ENCODE measurements around the gene TRPM6.

- TF ChIP-seq, protein P1, sequence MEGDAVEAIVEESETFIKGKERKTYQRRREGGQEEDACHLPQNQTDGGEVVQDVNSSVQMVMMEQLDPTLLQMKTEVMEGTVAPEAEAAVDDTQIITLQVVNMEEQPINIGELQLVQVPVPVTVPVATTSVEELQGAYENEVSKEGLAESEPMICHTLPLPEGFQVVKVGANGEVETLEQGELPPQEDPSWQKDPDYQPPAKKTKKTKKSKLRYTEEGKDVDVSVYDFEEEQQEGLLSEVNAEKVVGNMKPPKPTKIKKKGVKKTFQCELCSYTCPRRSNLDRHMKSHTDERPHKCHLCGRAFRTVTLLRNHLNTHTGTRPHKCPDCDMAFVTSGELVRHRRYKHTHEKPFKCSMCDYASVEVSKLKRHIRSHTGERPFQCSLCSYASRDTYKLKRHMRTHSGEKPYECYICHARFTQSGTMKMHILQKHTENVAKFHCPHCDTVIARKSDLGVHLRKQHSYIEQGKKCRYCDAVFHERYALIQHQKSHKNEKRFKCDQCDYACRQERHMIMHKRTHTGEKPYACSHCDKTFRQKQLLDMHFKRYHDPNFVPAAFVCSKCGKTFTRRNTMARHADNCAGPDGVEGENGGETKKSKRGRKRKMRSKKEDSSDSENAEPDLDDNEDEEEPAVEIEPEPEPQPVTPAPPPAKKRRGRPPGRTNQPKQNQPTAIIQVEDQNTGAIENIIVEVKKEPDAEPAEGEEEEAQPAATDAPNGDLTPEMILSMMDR (IDR thresholded peaks at IDR 0.05; ENCODE audit: extremely low read depth in 1 of 2, insufficient read depth in 1 of 2, low read depth in 1 of 2, low read length in 2 of 2): no peak
- no peak for TF ChIP-seq EZH2 (IDR thresholded peaks at IDR 0.05; ENCODE audit: borderline replicate concordance, low read depth, low read length, severe bottlenecking)
- no peak for TF ChIP-seq POLR2AphosphoS5 (IDR thresholded peaks at IDR 0.05; ENCODE audit: insufficient read depth, low read depth, low read length)
- no peak for TF ChIP-seq POLR2A (IDR thresholded peaks at IDR 0.05; ENCODE audit: low read depth, low read length)
- no peak for TF ChIP-seq FOS (IDR thresholded peaks at IDR 0.05; ENCODE audit: borderline replicate concordance, insufficient read depth, low read length)
- no peak for TF ChIP-seq MAX (IDR thresholded peaks at IDR 0.05; ENCODE audit: insufficient read depth, insufficient read length)
- TF ChIP-seq GATA2 (IDR thresholded peaks at IDR 0.05; ENCODE audit: insufficient read depth, insufficient read length, low read depth, low read length): no peak
- no peak for TF ChIP-seq MYC (IDR thresholded peaks at IDR 0.05; ENCODE audit: low read depth, low read length)
- TF ChIP-seq JUN (IDR thresholded peaks at IDR 0.05; ENCODE audit: borderline replicate concordance, insufficient read depth, insufficient read length, low read depth): no peak
Observed at GRCh38 chr9:74775396-74775795, 112.3 kb downstream of the TRPM6 start.

All from endothelial cell of umbilical vein (primary cell).